Mammary epithelial cell (primary cell): ENCODE measurements around the gene HTRA3.

Experiments
- EZH2 ChIP-seq: IDR thresholded peaks from 2 replicates; pipeline ENCODE4 v1.6.1; 2012; ENCODE audit warnings: low read length, inconsistent platforms, borderline replicate concordance
- TF ChIP-seq, protein P1 (sequence below), 2 donors: IDR thresholded peaks in 1 of 2; conservative IDR thresholded peaks in 1 of 2; 2 replicates each; pipeline ENCODE4 v1.5.1; 2011 to 2012; ENCODE audit warnings: inconsistent platforms in 2 of 2, low read length in 2 of 2, mild to moderate bottlenecking in 2 of 2, control low read depth in 1 of 2, low read depth in 1 of 2; ENCODE audit not compliant: insufficient read depth in 1 of 2; ENCODE audit errors: extremely low read depth in 1 of 2

DNA sequence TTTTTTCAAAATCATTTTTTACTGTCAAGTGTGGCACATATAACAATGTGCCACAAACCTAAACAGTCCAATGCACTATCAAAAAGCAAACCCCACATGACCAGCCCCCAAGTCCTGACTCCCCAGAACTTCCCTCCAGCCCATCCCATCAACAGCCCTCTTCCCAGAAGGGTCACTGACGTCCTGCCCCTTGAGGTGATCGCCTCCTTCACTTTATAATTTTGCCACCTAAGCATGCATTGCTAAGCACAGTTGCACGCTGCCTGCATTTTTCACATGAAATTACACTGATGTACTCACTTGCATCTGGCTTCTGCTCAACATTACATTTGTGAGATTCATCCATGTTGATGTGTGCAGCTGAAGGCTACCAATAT, 42.5 kb downstream of the HTRA3 start:
- TF ChIP-seq, protein P1, sequence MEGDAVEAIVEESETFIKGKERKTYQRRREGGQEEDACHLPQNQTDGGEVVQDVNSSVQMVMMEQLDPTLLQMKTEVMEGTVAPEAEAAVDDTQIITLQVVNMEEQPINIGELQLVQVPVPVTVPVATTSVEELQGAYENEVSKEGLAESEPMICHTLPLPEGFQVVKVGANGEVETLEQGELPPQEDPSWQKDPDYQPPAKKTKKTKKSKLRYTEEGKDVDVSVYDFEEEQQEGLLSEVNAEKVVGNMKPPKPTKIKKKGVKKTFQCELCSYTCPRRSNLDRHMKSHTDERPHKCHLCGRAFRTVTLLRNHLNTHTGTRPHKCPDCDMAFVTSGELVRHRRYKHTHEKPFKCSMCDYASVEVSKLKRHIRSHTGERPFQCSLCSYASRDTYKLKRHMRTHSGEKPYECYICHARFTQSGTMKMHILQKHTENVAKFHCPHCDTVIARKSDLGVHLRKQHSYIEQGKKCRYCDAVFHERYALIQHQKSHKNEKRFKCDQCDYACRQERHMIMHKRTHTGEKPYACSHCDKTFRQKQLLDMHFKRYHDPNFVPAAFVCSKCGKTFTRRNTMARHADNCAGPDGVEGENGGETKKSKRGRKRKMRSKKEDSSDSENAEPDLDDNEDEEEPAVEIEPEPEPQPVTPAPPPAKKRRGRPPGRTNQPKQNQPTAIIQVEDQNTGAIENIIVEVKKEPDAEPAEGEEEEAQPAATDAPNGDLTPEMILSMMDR (conservative IDR thresholded peaks at IDR 0.05 in 1 of 2, IDR thresholded peaks at IDR 0.05 in 1 of 2; ENCODE audit: extremely low read depth in 1 of 2, insufficient read depth in 1 of 2, low read depth in 1 of 2, low read length in 2 of 2) = no peak
- no peak for TF ChIP-seq EZH2
